BE2C (cell line): ENCODE data around the gene WRAP53.

ENCODE experiments used
- DNase-seq: peaks from one replicate; pipeline ENCODE4 v3.0.0-alpha.2; 2020
- H3K27me3 ChIP-seq: fragments of 250-450 bp; sonication (Bioruptor Pico); 2 replicates; pipeline ENCODE4 v1.5.1; 2020; ENCODE audit warnings: mild to moderate bottlenecking
- H3K36me3 ChIP-seq: fragments of 250-450 bp; sonication (Bioruptor Pico); 2 replicates; pipeline ENCODE4 v1.5.1; 2020; ENCODE audit warnings: mild to moderate bottlenecking
- H3K4me1 ChIP-seq: fragments of 250-450 bp; sonication (Bioruptor Pico); 2 replicates; pipeline ENCODE4 v1.5.1; 2020
- H3K4me3 ChIP-seq: 2 replicates; pipeline ENCODE4 v1.5.1; 2011; ENCODE audit warnings: low read depth, low read length
- H3K9me3 ChIP-seq: fragments of 250-450 bp; sonication (Bioruptor Pico); 2 replicates; pipeline ENCODE4 v1.5.1; 2020
- CTCF ChIP-seq: IDR thresholded peaks from 2 replicates; pipeline ENCODE4 v1.5.1; 2012; ENCODE audit warnings: mild to moderate bottlenecking, low read depth, low read length

The WRAP53 gene

GRCh38 chr17:7711051-7711755, 22.9 kb downstream of the WRAP53 start:
- 0 out of 2 replicates have a peak, but pooled peaks have one; percentile 11 for TF ChIP-seq CTCF
- no peaks in the 10 kb centered on the region for H3K36me3 ChIP-seq
- 0 out of 2 replicates have a peak, but pooled peaks cover under 1% of the 10 kb centered on the region for H3K27me3 ChIP-seq
- H3K4me3 ChIP-seq = no peak overlapping the region
- H3K9me3 ChIP-seq = no peaks in the 10 kb centered on the region
- H3K4me1 ChIP-seq = no peaks in the 10 kb centered on the region
- no peak for DNase-seq

GRCh38 chr17:7712111-7712771, 24.0 kb downstream of the WRAP53 start:
- no peaks in the 10 kb centered on the region for H3K27me3 ChIP-seq
- H3K9me3 ChIP-seq = no peaks in the 10 kb centered on the region
- no peak overlapping the region for H3K4me3 ChIP-seq
- no peaks in the 10 kb centered on the region for H3K36me3 ChIP-seq
- H3K4me1 ChIP-seq = no peaks in the 10 kb centered on the region
- DNase-seq = no peak
- no peak for TF ChIP-seq CTCF

GRCh38 chr17:7713782-7714181, 25.5 kb downstream of the WRAP53 start:
- TF ChIP-seq CTCF = no peak
- H3K4me3 ChIP-seq = no peak overlapping the region
- no peaks in the 10 kb centered on the region for H3K4me1 ChIP-seq
- no peaks in the 10 kb centered on the region for H3K36me3 ChIP-seq
- DNase-seq = no peak
- H3K9me3 ChIP-seq = no peaks in the 10 kb centered on the region
- H3K27me3 ChIP-seq = 0 out of 2 replicates have a peak, but pooled peaks cover 4% of the 10 kb centered on the region

- no peak for TF ChIP-seq CTCF
- no peak for DNase-seq
- Histone ChIP-seq H3K4me3 (no peak overlapping the region), H3K36me3 (no peaks in the 10 kb centered on the region), H3K27me3 (0 out of 2 replicates have a peak, but pooled peaks cover 4% of the 10 kb centered on the region), H3K9me3 (no peaks in the 10 kb centered on the region), H3K4me1 (no peaks in the 10 kb centered on the region)
Observed at GRCh38 chr17:7714721-7715594, 26.7 kb downstream of the WRAP53 start.

GRCh38 chr17:7715936-7716886, 27.9 kb downstream of the WRAP53 start:
- no peak for TF ChIP-seq CTCF
- no peak for DNase-seq
- Histone ChIP-seq H3K4me3 (peak overlapping the region; percentile 55), H3K9me3 (no peaks in the 10 kb centered on the region), H3K36me3 (no peaks in the 10 kb centered on the region), H3K27me3 (0 out of 2 replicates have a peak, but pooled peaks cover 4% of the 10 kb centered on the region), H3K4me1 (no peaks in the 10 kb centered on the region)
